H1 (cell line): ENCODE results near the gene CNOT10. TPM values are rescaled to one million over a fixed set of nuclear protein-coding genes. Genes with fewer than 3 reads are reported as not detected.

Experiments
- EGR1 ChIP-seq: IDR thresholded peaks from 2 replicates; pipeline ENCODE4 v1.6.1; 2011; ENCODE audit warnings: low read depth, low read length, borderline replicate concordance
- RBBP5 ChIP-seq: IDR thresholded peaks from 2 replicates; pipeline ENCODE4 v1.7.1; 2012; ENCODE audit warnings: low read depth, mild to moderate bottlenecking, inconsistent platforms, low read length, moderate library complexity, borderline replicate concordance
- SP1 ChIP-seq: IDR thresholded peaks from 2 replicates; pipeline ENCODE4 v1.6.1; 2011; ENCODE audit warnings: low read depth, low read length
- TAF1 ChIP-seq: IDR thresholded peaks from 2 replicates; pipeline ENCODE4 v1.6.1; 2011; ENCODE audit warnings: mild to moderate bottlenecking, low read depth, low read length
- TBP ChIP-seq: IDR thresholded peaks from 2 replicates; pipeline ENCODE4 v1.6.1; 2011; ENCODE audit warnings: low read depth, low read length, improper control_type of control experiment
- YY1 ChIP-seq: IDR thresholded peaks from 2 replicates; pipeline ENCODE4 v1.6.1; 2011; ENCODE audit warnings: low read depth, mild to moderate bottlenecking, low read length
- polyA plus RNA-seq, 7 experiments: library from polyadenylated mRNA; depleted of rRNA in 3 of 7; stranded (reverse) in 5 of 7; unstranded in 2 of 7; fragments of >200 nt in 5 of 7; fragments of 200-250 nt in 2 of 7; gene quantifications; 1 replicate in 5 of 7; 2 replicates in 1 of 7; 4 replicates in 1 of 7; pipeline versions ENCODE4 v1.2.1 to v1.2.3, GENCODE V29; 2011 to 2013; ENCODE audit warnings: missing spikeins in 2 of 7, mixed read lengths in 2 of 7
- total RNA-seq: library from RNA; stranded (reverse); fragmentation: NEBNext Ultra II Directional; extraction: Animal tissue kit (Norgen Biotek cat#: 25700); gene quantifications from 2 replicates; pipeline ENCODE4 v1.2.1, GENCODE V29; 2021
- TF ChIP-seq, protein P1 (sequence below): IDR thresholded peaks from 2 replicates; pipeline ENCODE4 v1.6.1; 2012; ENCODE audit warnings: low read length, inconsistent platforms
- TF ChIP-seq, protein P2 (sequence below): IDR thresholded peaks from 2 replicates; pipeline ENCODE4 v1.6.1; 2011; ENCODE audit warnings: low read depth, mild to moderate bottlenecking, low read length; ENCODE audit not compliant: insufficient read depth

Gene CNOT10
- total and polyA plus RNA-seq, 2 of the 8 experiments (the other 6 are each of a cell fraction or from before 2014, with no cell fraction given) = 39.9 to 55.9 TPM

DNA sequence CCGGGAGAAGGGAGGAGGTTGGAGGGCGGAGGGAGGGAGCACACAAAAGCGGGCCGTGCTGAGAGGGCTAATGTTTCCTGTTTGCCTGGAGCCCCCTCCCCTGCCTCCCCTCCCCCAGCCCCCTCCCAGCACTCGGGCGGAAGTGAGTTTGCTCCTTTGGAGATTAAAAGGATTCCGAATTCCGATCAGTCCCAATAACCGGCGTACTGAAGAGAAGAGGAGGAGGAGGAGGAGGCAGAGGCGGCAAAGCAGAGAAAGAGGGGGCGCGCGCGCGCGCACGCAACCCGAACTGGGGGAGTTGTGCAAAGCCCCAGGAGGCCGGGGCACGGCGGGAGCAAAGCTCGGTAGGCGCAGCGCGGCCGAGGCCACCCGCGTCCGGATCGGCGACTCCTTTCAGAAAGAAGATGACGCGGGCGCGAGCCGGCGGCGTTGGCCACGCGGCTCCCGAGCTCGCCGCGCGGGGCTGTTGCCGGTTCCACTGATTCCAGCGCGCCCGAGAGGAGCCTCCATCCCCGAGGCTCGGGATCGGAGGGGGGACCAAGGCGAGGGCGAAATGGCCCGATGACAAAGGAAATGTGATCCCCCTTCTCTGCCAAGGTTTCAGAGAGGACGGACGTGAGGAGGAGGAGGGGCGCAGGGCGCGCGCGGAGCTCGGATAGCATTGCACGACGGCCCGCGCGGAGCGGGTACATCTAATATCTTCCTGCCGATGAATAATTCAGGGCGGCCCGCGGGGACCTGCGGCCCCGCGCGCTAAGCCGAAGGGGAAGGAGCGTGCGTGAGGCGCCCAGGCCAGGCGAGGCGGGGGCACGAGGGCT is 131.7 kb downstream of the CNOT10 start (continued):
- TF ChIP-seq TAF1 = peak; percentile 82
- no peak for TF ChIP-seq YY1
- TF ChIP-seq RBBP5 = peak; percentile 74; the same call in 1 of the 2 replicates
- TF ChIP-seq, protein P1, sequence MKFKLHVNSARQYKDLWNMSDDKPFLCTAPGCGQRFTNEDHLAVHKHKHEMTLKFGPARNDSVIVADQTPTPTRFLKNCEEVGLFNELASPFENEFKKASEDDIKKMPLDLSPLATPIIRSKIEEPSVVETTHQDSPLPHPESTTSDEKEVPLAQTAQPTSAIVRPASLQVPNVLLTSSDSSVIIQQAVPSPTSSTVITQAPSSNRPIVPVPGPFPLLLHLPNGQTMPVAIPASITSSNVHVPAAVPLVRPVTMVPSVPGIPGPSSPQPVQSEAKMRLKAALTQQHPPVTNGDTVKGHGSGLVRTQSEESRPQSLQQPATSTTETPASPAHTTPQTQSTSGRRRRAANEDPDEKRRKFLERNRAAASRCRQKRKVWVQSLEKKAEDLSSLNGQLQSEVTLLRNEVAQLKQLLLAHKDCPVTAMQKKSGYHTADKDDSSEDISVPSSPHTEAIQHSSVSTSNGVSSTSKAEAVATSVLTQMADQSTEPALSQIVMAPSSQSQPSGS = peak; percentile 31; the same call in 1 of the 2 replicates
- TF ChIP-seq SP1 = 0 out of 2 replicates have a peak, but pooled peaks have one; percentile 41
- TF ChIP-seq EGR1 = no peak
- peak; percentile 85 for TF ChIP-seq TBP
- TF ChIP-seq, protein P2, sequence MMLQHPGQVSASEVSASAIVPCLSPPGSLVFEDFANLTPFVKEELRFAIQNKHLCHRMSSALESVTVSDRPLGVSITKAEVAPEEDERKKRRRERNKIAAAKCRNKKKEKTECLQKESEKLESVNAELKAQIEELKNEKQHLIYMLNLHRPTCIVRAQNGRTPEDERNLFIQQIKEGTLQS = no peak
